HG02973 (cell line): ENCODE measurements around the gene PPP1R3G.

Experiments
- ATAC-seq: cut with Tn5 transposase; IDR thresholded peaks from one replicate; pipeline ENCODE4 v1.9.1; 2021; ENCODE audit warnings: moderate library complexity; ENCODE audit not compliant: unreplicated experiment

PPP1R3G gene

DNA sequence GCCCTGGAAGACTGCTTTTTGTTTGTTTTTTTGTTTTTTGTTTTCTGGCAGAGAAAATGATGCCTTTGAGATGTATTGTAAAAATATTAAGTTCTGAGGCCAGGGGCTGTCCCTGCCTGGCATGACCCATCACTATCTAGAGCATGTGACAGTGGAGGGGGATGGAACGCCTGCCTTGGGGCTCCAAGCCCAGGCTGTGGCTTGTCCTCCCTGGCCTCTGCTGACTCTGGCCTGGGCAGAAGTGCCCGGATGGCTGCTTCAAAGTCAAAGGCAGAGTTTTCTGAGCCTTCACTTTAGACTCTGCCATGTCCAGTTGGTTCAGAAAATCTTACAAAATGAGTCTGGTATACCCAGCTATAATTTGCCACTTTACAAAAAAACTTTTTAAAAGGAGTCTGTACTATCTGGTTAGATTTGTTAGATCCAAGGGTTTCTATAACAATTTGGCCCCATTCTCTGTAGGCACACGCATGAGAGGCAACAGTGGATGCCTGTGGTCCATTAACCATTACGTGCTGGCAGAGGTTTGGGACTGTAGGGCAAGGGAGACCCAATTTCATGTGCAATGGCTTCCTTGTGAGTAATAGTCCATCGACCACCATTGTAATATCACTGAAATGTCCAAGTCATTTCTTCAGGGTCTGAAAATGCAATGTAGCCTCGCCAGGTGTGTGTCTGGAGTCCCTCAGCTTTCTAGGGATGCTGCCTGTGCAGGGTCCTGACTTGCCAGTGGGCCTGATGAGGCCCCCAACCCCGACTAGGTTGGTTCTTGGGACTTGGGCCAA, 8.3 kb downstream of the PPP1R3G start:
- no peak for ATAC-seq

DNA sequence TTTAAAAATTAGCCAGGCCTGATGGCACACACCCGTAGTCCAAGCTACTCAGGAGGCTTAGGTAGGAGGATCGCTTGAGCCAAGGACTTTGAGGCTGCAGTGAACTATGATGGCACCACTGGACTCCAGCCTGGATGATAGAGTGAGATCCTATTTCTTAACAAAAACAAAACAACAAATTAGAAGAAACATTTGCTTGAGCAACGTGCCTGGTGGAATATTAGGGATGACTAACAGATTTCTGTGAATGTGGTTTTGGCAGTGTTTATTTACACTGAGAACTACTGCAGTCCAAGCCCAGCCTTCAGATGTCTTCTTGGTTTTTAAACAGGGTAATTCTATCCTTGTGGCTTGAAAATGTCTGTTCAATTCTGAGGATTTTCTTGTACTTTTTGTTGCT, 9.2 kb downstream of the PPP1R3G start:
- no peak for ATAC-seq

DNA sequence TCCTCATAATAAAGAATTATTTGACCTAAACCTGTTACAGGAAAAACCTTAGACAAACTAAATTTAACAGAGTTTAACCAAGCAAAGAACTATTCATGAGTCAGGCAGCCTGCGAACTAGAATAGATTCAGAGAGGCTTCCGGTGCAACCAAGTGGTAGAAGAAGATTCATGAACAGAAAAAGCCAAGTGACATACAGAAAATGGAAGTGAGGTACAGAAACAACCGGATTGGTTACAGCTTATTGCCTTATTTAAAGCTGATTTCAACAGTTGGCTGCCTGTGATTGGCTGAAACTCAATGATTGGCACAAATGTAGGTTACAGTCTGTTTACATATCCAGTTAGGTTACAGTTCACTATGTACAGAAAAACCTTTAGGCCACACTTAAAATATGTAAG, 10.1 kb downstream of the PPP1R3G start:
- peak; percentile 82 for ATAC-seq

DNA sequence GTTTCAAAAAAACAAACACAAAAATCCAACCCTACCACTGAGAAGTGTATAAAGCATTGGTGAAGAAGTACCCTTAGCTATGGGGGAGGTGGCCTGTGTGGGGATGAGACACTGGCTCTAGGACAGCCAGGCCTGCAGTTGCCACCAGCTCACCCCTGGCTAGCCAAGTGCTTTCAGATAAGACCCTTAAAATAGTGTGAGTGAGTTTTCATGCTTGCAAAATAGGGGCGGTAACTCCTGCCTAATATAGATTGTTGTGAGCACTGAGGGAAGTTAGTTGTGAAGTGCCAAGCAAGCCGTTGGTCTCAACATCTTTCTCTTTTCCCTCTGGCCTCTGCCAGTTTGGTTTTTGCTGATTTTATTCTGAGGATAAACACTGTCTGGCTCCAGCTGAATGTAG, 11.3 kb downstream of the PPP1R3G start:
- ATAC-seq = no peak

DNA sequence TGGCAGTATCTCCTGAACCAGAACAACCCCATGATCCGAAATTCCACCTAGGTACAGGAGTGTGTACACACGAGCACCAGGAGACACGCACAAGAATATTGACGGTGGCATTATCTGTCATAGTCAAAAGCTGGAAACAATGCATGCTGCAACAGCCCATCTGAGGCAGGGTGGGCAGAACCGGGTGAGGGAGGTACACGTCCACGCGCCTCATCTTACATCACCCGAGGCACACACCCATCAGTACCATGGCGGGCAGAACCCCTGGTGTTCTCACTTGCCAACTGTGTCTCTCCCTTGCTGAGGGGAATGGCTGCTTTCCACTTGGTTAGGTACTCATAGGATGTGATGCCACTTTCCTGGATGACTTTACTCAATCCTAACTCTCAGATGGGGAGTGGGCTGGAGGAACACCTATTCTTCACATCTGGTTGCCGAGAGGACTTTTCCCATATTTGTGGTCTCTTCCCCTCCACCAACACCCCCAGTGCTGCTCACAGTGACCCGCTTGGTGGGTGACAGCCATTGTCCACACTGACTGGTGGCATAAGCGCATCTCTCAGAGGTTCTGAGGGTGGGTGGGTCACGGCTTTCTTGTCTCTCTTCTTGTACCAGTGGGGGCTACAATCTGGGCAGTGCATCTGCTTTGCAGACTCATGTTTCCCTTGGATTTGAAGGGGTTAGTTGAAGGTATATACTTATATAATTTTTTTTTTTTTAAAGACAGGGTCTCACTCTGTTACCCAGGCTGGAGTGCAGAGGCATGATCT, 13.5 kb downstream of the PPP1R3G start:
- ATAC-seq = no peak

DNA sequence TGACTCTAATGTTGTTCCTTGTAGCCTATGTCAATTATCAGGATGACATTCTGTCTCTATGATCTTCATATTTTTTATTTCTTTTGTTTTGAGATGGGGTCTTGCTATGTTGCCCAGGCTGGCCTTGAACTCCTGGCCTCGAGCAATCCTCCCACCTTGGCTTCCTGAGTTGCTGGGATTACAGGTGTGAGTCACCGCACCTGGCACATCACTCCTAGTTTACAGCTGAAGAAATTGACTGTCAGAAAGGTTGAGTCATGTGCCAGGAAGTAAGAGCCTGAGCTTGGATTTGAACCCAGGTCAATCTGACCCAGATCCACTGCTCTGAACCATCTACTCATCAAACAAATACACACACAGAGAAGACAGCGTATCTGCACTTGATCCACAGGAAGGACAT, 14.4 kb downstream of the PPP1R3G start:
- no peak for ATAC-seq

DNA sequence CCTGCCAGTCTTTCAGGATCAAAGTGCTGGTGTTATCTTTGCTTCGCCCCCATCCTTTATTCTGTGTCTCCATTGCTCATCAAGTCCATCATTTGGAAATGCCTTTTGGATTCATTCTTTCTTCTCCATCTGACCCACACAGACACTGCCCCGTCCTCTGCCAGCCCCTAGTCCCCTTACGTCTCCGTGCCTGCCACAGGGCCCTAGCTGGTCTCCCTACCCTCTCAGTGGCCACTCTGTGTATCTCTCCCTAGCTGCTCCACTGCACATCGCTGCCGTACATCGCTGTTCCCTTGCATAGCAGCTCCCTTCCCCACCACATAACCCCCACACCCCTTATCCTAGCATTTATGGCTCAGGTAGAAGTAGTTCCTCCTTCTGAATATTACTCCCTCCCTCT, 15.7 kb downstream of the PPP1R3G start:
- no peak for ATAC-seq

DNA sequence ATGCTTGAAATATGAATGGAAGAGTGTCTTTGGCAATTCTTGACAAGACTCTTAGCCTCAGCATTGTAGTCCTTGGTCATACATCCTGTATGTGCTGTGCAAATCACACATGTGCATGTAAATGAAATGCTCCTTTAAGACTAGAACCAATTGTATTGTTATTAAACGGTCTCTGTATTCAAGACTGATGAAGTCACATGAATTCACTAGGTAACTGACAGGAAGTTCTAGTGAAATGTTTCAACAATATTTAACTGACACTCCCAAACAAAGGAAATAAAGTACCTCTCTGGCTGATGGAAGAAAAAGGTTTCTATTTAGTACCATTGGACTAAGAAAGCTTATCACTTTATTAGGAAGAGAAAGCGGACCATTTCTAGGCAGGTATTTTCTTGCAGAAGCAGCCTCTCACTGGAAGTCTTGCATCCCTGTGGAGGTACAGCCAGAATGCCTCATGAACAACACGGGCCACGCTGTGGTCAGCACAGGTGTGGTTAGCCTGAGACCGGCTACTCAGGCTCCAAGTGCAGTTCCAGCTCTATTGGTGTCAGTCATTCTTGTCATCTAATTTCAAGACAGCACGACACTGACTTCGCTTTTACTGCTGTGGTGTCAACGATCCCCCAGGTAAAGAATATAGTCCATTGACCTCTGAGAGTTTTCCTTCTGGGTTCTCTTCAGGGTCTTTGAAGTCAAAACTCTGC, 17.3 kb downstream of the PPP1R3G start:
- no peak for ATAC-seq

DNA sequence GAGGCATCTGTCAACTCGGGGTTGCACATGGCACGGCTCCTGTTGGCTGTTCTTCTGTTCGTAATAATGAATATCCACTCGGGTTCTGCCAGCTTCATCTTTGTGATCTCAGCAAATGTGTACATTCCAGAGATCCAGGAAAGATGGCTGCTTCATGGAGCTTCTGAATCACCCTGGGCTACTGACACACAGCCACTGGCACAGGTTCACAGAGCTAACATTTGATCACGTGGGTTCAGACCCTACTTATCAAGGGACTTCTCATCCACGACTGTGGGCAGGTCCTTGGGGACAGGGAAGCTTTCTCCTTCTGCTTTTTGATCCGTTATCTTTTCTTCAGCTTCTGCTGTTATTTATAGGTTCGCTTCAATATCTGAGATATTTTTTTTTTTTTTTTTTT, 18.1 kb downstream of the PPP1R3G start:
- ATAC-seq = no peak

DNA sequence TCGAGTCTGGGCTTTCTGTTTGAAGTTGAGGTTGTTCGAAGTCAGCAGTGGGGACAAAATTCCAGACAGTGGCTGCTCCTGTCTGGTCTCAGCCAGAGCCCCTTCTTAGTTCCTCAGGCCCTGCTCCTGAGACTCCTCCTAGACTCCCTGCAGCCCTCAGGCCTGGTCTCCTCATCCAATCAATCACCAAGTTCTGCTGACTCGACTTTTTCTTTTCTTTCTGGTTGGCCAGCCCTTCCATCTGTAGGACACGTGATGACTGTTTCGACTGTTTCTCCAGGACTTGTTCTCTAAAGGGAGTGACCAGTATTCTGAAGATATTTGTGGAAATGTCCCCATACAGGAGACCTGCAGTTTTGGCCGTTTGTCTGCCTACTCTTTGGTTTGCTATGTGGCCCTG, 19.5 kb downstream of the PPP1R3G start:
- no peak for ATAC-seq

DNA sequence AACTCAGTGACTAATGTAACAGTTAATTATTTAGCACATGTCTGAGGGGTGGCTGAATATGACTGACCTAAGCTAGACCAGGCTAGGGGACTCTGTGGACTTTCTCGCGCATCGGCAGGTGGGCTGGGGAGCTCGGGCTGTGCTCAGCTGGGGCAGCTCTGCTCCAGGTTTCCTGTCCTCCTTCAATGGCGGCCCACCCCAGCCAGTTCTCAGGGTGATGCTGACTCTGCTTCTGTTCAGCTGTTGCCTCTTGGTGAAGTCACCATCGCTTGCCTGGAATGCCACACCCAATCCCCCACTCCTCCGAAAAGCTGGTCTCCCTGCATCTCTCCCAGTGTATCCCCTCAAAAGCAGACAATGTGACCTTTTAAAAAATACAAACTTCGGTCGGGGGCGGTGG, 20.0 kb downstream of the PPP1R3G start:
- ATAC-seq = no peak

DNA sequence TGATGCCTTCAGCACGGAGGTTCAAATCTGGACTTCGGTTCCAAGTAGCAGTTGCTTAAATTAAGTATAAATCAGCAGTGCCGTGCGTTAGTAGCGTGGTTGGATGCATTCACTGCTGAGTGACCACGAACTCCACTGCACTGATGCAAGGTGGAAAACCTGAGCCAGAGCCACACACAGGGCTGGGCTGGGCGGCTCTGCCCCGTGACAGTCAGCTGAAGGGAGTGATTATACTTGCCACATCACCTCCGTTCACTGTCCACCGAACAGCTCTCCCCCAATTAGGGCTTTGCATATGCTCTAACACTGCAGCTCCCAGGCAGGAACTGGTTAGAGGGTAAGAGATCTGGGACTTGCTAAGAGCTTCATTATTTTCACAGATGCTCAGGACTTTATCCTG, 22.2 kb downstream of the PPP1R3G start:
- no peak for ATAC-seq

DNA sequence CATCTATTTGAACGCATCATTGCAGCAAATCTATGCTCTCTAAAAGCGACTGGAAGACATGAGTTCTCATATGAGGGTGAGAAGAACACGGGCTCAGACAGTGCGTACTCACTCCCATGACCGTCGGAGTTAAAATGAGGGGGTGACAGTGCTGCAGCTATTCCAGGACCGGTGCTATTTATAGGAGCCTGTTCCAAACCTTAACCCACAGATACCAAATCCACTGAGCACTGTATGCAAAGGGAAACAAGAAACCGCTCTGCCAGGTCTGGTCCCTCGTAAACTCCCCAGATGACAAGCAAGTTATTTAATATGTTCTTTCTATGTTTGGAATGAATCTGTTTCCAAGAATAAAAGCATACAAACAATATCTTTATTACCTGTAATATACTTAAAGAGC, 22.9 kb downstream of the PPP1R3G start:
- no peak for ATAC-seq

DNA sequence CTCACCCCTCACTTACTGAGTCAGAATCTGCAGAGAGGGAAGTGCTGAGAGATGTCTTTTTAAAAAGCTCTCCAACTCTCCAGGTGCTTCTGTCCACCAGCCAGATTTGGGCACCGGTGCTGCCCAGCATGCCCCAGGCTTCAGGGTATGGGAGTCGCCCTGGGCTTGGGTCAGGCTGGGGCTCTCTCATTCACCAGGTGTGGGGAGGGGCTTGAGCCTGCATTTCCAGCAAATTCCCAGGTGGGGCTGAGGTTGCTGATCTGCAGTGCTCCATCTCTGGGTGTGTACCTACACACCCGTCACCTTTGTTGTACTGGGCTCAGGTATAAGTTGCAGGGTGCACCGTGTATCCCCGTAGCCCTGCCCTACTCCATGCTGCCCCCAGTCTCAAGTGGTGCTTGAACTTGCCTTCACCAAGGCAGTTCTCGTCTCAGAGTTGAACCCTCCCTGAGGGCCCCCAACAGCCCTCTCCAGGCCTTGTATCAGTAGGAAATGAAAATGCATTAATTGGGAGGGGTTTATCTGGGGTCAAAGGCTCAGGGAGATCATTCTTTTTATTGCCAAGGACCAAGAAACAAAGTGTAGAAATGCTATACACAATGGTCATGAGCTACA, 23.5 kb downstream of the PPP1R3G start:
- ATAC-seq = no peak

DNA sequence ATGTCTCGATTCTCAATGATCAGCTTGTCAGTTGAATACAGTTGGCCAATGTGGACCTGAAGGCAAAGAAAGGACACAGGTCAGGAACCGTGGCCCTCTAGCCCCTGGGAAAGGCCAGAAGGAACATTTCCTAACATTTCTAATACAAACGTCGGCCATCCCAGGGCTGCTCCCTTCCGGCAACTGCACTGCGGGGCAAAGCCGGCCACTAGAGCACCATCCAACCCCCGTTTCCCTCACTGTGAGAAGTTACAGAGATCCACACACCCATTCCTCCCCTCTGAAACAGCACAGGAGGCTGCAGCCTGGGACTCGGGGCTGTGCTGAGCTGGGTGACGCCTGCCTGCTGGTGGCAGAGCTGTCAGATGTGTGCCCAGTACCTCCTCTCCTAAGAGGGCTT, 24.3 kb downstream of the PPP1R3G start:
- ATAC-seq = no peak

DNA sequence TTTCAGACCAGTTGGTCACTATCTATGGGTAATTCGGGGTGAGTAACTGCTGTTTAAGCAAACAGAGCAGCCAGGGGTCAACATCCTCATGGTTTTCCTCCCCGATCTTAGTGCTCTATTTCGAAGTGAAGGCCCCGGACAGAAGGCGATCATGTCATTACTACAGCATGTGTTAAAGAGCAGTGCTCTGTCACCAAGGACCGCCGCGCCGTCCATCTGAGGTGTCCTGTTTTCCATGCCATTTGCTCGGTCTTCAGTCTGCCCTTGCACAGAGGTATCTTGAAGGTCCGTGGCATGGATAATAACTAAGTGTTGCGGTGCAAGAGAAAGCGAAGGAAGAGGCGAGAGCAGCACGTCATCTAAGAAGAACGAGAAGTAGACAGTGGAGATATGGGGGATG, 25.1 kb downstream of the PPP1R3G start:
- ATAC-seq = no peak

DNA sequence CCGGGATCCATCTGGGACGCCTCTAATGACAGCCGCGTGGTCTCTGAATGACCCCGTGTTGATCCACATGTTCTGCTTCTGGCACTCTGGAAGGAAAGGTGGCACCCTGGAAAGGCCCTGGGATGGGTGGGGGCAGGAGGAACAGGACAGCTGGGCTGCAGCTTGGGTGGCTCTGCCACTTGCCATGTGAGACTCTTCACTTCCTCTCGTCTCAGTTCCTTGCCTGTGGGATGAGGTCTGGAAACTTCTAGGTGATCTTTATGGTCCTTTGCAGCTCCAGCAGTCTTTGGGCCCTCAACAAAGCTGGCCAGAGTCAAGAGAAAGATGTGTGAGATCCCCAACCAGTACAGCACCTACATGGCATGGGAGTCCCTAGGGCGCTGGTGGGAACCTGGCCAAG, 26.5 kb downstream of the PPP1R3G start:
- ATAC-seq = no peak

DNA sequence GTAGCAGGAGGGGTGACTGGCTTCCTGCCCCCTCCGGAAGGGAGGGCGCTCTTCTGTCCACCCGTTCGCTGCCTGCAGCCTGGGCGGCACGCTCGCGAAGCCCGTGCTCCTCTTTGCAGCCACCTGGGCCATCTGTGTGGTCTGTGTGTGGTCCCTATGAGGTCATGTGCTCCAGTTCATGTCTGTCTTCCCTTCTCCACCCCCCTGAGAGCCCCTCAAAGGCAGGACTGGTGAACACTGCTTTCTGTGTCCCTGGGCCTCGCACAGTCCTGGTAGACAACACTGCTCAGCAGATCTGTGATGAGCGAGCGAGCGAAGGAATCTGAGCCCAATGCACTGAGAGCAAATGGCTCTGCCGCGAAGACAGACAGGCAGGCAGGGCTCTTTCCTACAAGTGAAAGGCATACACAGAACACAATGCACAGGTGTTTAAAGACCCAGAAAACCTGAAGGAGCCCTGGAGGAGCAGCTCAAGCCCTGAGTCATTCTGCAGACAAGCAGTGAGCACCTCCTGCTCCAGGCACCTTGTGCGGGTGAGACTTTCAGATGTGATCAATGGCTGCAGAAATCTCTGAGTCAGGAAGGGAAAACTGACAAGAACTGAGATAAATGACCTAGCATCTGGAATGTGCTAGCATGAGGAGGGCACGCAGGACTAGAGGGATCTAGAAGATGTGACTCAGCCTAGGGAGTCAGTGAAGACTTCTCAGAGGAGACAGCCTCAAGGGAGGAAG, 27.1 kb downstream of the PPP1R3G start:
- no peak for ATAC-seq

DNA sequence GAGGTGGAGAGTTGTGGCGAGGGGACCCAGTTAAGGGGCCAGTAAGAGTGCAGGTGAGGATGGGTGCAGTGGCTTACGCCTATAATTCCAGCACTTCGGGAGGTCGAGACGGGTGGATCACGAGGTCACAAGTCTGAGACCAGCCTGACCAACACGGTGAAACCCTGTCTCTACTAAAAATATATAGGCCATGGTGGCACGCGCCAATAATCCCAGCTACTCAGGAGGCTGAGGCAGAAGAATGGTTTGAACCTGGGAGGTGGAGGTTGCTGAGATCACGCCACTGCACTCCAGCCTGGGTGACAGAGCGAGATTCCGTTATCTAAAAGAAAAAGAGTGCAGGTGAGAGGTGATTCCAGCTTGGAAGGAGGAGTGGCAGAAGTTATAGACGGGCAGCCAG, 28.0 kb downstream of the PPP1R3G start:
- no peak for ATAC-seq

DNA sequence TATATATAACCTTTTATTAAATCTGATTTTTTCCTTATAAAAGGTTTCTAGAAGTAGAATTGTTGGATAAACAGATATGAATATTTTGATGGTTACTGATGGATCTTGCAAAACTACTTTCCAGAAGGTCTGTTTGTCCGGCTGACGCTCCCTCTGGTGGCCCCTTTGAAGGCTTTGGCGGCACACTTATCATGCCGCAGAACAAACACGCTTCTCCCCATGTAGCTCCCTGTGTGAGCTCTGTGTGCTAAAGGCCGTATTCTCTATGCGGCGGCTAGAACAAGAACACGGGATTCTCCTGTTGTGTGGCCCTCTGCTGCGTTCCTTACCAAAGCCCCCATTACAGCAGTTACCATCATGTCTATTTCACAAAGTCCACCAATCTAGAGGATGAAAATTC, 30.0 kb downstream of the PPP1R3G start:
- ATAC-seq = no peak
